T-helper 2 cell treated with Interferon-gamma antibody and Interleukin-4, amounts not matched to agents 5 μg/mL and 100 μg/mL, for 36 hours (primary cell): ENCODE measurements around the gene ENDOV.
A peak's percentile ranks its signal among the peaks of the same experiment; 100 is the strongest.

ENCODE experiments used
- DNase-seq: peaks from one replicate; pipeline ENCODE4 v3.0.0; 2021; ENCODE audit warnings: low spot score
- H3K27ac Mint-ChIP-seq: one replicate; pipeline ENCODE4 v1.8.0; 2021; ENCODE audit warnings: mild to moderate bottlenecking, mixed read lengths
- H3K27me3 Mint-ChIP-seq: one replicate; pipeline ENCODE4 v1.8.0; 2021; ENCODE audit warnings: low read depth, mixed read lengths
- H3K36me3 Mint-ChIP-seq: one replicate; pipeline ENCODE4 v1.8.0; 2021; ENCODE audit warnings: low read depth, mixed read lengths
- H3K4me1 Mint-ChIP-seq: one replicate; pipeline ENCODE4 v1.8.0; 2021; ENCODE audit warnings: low read depth, mixed read lengths
- H3K4me3 Mint-ChIP-seq: one replicate; pipeline ENCODE4 v1.8.0; 2022; ENCODE audit warnings: mild to moderate bottlenecking, moderate library complexity, mixed read lengths
- H3K9me3 Mint-ChIP-seq: one replicate; pipeline ENCODE4 v1.8.0; 2021; ENCODE audit warnings: mixed read lengths

Gene ENDOV

GRCh38 chr17:80415626-80416137, 715 bp downstream of the ENDOV start:
- H3K4me3 Mint-ChIP-seq: peak overlapping the region; percentile 87
- H3K4me1 Mint-ChIP-seq: peaks cover 7% of the 10 kb centered on the region
- peak overlapping the region; percentile 76 for H3K27ac Mint-ChIP-seq
- H3K36me3 Mint-ChIP-seq: peaks cover 3% of the 10 kb centered on the region
- no peaks in the 10 kb centered on the region for H3K9me3 Mint-ChIP-seq
- H3K27me3 Mint-ChIP-seq: peaks cover 29% of the 10 kb centered on the region
- DNase-seq: no peak

- no peak for DNase-seq
- H3K27ac Mint-ChIP-seq: peak overlapping the region; percentile 74
- H3K9me3 Mint-ChIP-seq: no peaks in the 10 kb centered on the region
- peak overlapping the region; percentile 87 for H3K4me3 Mint-ChIP-seq
- H3K4me1 Mint-ChIP-seq: peaks cover 7% of the 10 kb centered on the region
- H3K27me3 Mint-ChIP-seq: peaks cover 29% of the 10 kb centered on the region
- peaks cover 3% of the 10 kb centered on the region for H3K36me3 Mint-ChIP-seq
Observed at GRCh38 chr17:80416260-80416939, 1.4 kb downstream of the ENDOV start.

- H3K4me1 Mint-ChIP-seq: peaks cover 7% of the 10 kb centered on the region
- no peaks in the 10 kb centered on the region for H3K9me3 Mint-ChIP-seq
Observed at GRCh38 chr17:80416940-80417293, 1.9 kb downstream of the ENDOV start.

GRCh38 chr17:80418589-80418988, 3.6 kb downstream of the ENDOV start:
- no peaks in the 10 kb centered on the region for H3K9me3 Mint-ChIP-seq
- peaks cover 10% of the 10 kb centered on the region for H3K27me3 Mint-ChIP-seq
- H3K27ac Mint-ChIP-seq: no peak overlapping the region
- peaks cover 7% of the 10 kb centered on the region for H3K4me1 Mint-ChIP-seq
- peaks cover 3% of the 10 kb centered on the region for H3K36me3 Mint-ChIP-seq
- no peak for DNase-seq
- no peak overlapping the region for H3K4me3 Mint-ChIP-seq

More at GRCh38 chr17:80416940-80417293, 1.9 kb downstream of the ENDOV start:
- H3K27ac Mint-ChIP-seq: no peak overlapping the region
- peaks cover 3% of the 10 kb centered on the region for H3K36me3 Mint-ChIP-seq
- DNase-seq: no peak
- peak overlapping the region; percentile 87 for H3K4me3 Mint-ChIP-seq
- peaks cover 25% of the 10 kb centered on the region for H3K27me3 Mint-ChIP-seq

GRCh38 chr17:80419255-80419654, 4.3 kb downstream of the ENDOV start:
- no peak overlapping the region for H3K27ac Mint-ChIP-seq
- no peaks in the 10 kb centered on the region for H3K9me3 Mint-ChIP-seq
- H3K36me3 Mint-ChIP-seq: peaks cover 3% of the 10 kb centered on the region
- no peak for DNase-seq
- peaks cover 3% of the 10 kb centered on the region for H3K27me3 Mint-ChIP-seq
- H3K4me3 Mint-ChIP-seq: no peak overlapping the region
- peaks cover 8% of the 10 kb centered on the region for H3K4me1 Mint-ChIP-seq

GRCh38 chr17:80421381-80422090, 6.6 kb downstream of the ENDOV start:
- H3K36me3 Mint-ChIP-seq: peaks cover 1% of the 10 kb centered on the region
- H3K9me3 Mint-ChIP-seq: no peaks in the 10 kb centered on the region
- DNase-seq: no peak
- no peak overlapping the region for H3K27ac Mint-ChIP-seq
- H3K4me1 Mint-ChIP-seq: peaks cover 4% of the 10 kb centered on the region
- no peak overlapping the region for H3K4me3 Mint-ChIP-seq
- H3K27me3 Mint-ChIP-seq: no peaks in the 10 kb centered on the region

- peaks cover 1% of the 10 kb centered on the region for H3K36me3 Mint-ChIP-seq
- H3K4me1 Mint-ChIP-seq: peaks cover 7% of the 10 kb centered on the region
- H3K27ac Mint-ChIP-seq: no peak overlapping the region
- no peak for DNase-seq
- H3K4me3 Mint-ChIP-seq: no peak overlapping the region
- no peaks in the 10 kb centered on the region for H3K9me3 Mint-ChIP-seq
- no peaks in the 10 kb centered on the region for H3K27me3 Mint-ChIP-seq
Observed at GRCh38 chr17:80422276-80422675, 7.3 kb downstream of the ENDOV start.

- Mint-ChIP-seq H3K27me3 (no peaks in the 10 kb centered on the region), H3K36me3 (no peaks in the 10 kb centered on the region), H3K4me1 (peaks cover 7% of the 10 kb centered on the region), H3K27ac (no peak overlapping the region), H3K4me3 (no peak overlapping the region), H3K9me3 (no peaks in the 10 kb centered on the region)
- no peak for DNase-seq
Observed at GRCh38 chr17:80422981-80423380, 8.0 kb downstream of the ENDOV start.

GRCh38 chr17:80423536-80424225, 8.7 kb downstream of the ENDOV start:
- Mint-ChIP-seq H3K27ac (no peak overlapping the region), H3K36me3 (no peaks in the 10 kb centered on the region), H3K9me3 (no peaks in the 10 kb centered on the region), H3K4me1 (peaks cover 7% of the 10 kb centered on the region), H3K4me3 (no peak overlapping the region), H3K27me3 (no peaks in the 10 kb centered on the region)
- no peak for DNase-seq

- no peaks in the 10 kb centered on the region for H3K36me3 Mint-ChIP-seq
- H3K4me1 Mint-ChIP-seq: peaks cover 7% of the 10 kb centered on the region
- no peak overlapping the region for H3K27ac Mint-ChIP-seq
- no peak for DNase-seq
- H3K9me3 Mint-ChIP-seq: no peaks in the 10 kb centered on the region
- H3K27me3 Mint-ChIP-seq: no peaks in the 10 kb centered on the region
- no peak overlapping the region for H3K4me3 Mint-ChIP-seq
Observed at GRCh38 chr17:80424261-80424660, 9.3 kb downstream of the ENDOV start.

GRCh38 chr17:80424878-80425765, 10.2 kb downstream of the ENDOV start:
- H3K36me3 Mint-ChIP-seq: no peaks in the 10 kb centered on the region
- no peak overlapping the region for H3K4me3 Mint-ChIP-seq
- no peak for DNase-seq
- peaks cover 7% of the 10 kb centered on the region for H3K4me1 Mint-ChIP-seq
- no peak overlapping the region for H3K27ac Mint-ChIP-seq
- no peaks in the 10 kb centered on the region for H3K27me3 Mint-ChIP-seq
- H3K9me3 Mint-ChIP-seq: no peaks in the 10 kb centered on the region

- no peak overlapping the region for H3K27ac Mint-ChIP-seq
- H3K36me3 Mint-ChIP-seq: no peaks in the 10 kb centered on the region
- H3K27me3 Mint-ChIP-seq: no peaks in the 10 kb centered on the region
- peaks cover 7% of the 10 kb centered on the region for H3K4me1 Mint-ChIP-seq
- DNase-seq: no peak
- no peak overlapping the region for H3K4me3 Mint-ChIP-seq
- H3K9me3 Mint-ChIP-seq: no peaks in the 10 kb centered on the region
Observed at GRCh38 chr17:80425835-80426426, 11.0 kb downstream of the ENDOV start.

- Mint-ChIP-seq H3K36me3 (no peaks in the 10 kb centered on the region), H3K27me3 (no peaks in the 10 kb centered on the region), H3K4me3 (no peak overlapping the region), H3K4me1 (peaks cover 7% of the 10 kb centered on the region), H3K9me3 (no peaks in the 10 kb centered on the region), H3K27ac (no peak overlapping the region)
- peak; percentile 81 for DNase-seq
Observed at GRCh38 chr17:80426671-80427326, 11.8 kb downstream of the ENDOV start.
